Stimulated activated CD4-positive, alpha-beta T cell treated with anti-CD3 and anti-CD28 coated beads, Interleukin-2, amount 100 ng/mL, for 4 hours (primary cell): Measurements from ENCODE around the gene TTC23L.
"Not testable (repeated sequence)": the region's sequence is repeated elsewhere in the genome, so short reads cannot be mapped to it uniquely, and the experiment has no call there.

Source experiments
- DNase-seq: peaks from one replicate; pipeline ENCODE4 v3.0.0-alpha.2; 2020; ENCODE audit warnings: low read depth

The TTC23L gene

GRCh38 chr5:34923256-34923655 is 84.3 kb downstream of the TTC23L start:
- not testable (repeated sequence) for DNase-seq

- peak; percentile 46 for DNase-seq
Observed at GRCh38 chr5:34923694-34924461, 84.9 kb downstream of the TTC23L start.

- DNase-seq = no peak
Observed at GRCh38 chr5:34924462-34924765, 85.5 kb downstream of the TTC23L start.

- no peak for DNase-seq
Observed at GRCh38 chr5:34926318-34926888, 87.4 kb downstream of the TTC23L start.

- no peak for DNase-seq
Observed at GRCh38 chr5:34927785-34928184, 88.8 kb downstream of the TTC23L start.

- DNase-seq = no peak
Observed at GRCh38 chr5:34928267-34928666, 89.3 kb downstream of the TTC23L start.

GRCh38 chr5:34929134-34929719 is 90.3 kb downstream of the TTC23L start, which contains the start of gene DNAJC21:
DNAJC21 (plus strand) TSS chr5:34929559; CDS start chr5:34929820, 261 bp downstream.
- peak; percentile 98 for DNase-seq

GRCh38 chr5:34929720-34930461 is 90.9 kb downstream of the TTC23L start:
- peak; percentile 57 for DNase-seq

GRCh38 chr5:34930462-34930844 is 91.5 kb downstream of the TTC23L start:
- no peak for DNase-seq

GRCh38 chr5:34930870-34931269 is 91.9 kb downstream of the TTC23L start:
- DNase-seq = no peak

GRCh38 chr5:34932947-34933346 is 94.0 kb downstream of the TTC23L start:
- DNase-seq = no peak

GRCh38 chr5:34941936-34942335 is 103.0 kb downstream of the TTC23L start:
- DNase-seq = no peak

GRCh38 chr5:34944044-34944443 is 105.1 kb downstream of the TTC23L start:
- DNase-seq = no peak

- no peak for DNase-seq
Observed at GRCh38 chr5:34944460-34945047, 105.6 kb downstream of the TTC23L start.
